Effector memory CD4-positive, alpha-beta T cell (primary cell): Measurements from ENCODE around the gene TMEM63C.

Experiments
- DNase-seq, 3 donors: peaks; one replicate each; pipeline ENCODE4 v3.0.0-alpha.2; 2020
- H3K27ac ChIP-seq: 2 replicates; pipeline ENCODE4 v1.7.0; 2013; ENCODE audit warnings: mild to moderate bottlenecking, low read length, moderate library complexity; ENCODE audit not compliant: insufficient read depth, poor library complexity, severe bottlenecking
- H3K27me3 ChIP-seq: replicated peaks from 2 replicates; pipeline ENCODE4 v1.7.0; 2013; ENCODE audit warnings: mild to moderate bottlenecking, low read length; ENCODE audit not compliant: insufficient read depth, control insufficient read depth, poor library complexity, severe bottlenecking
- H3K36me3 ChIP-seq: 2 replicates; pipeline ENCODE4 v1.7.0; 2013; ENCODE audit warnings: mild to moderate bottlenecking, low read length, moderate library complexity; ENCODE audit not compliant: control insufficient read depth, insufficient read depth
- H3K4me1 ChIP-seq: 2 replicates; pipeline ENCODE4 v1.7.0; 2013; ENCODE audit warnings: low read length, mild to moderate bottlenecking; ENCODE audit not compliant: control insufficient read depth, insufficient read depth, poor library complexity, severe bottlenecking
- H3K4me3 ChIP-seq: 2 replicates; pipeline ENCODE4 v1.7.0; 2013; ENCODE audit warnings: low read length, low read depth, mild to moderate bottlenecking; ENCODE audit not compliant: insufficient read depth, poor library complexity, severe bottlenecking
- H3K9me3 ChIP-seq: 2 replicates; pipeline ENCODE4 v1.7.0; 2013; ENCODE audit warnings: mild to moderate bottlenecking, low read length, moderate library complexity; ENCODE audit not compliant: control insufficient read depth

The TMEM63C gene

GRCh38 chr14:77238356-77238755 lies 56.8 kb downstream of the TMEM63C start:
- Histone ChIP-seq H3K27me3 (no peaks in the 10 kb centered on the region), H3K27ac (no peak overlapping the region), H3K36me3 (no peaks in the 10 kb centered on the region), H3K4me3 (no peak overlapping the region), H3K4me1 (no peaks in the 10 kb centered on the region), H3K9me3 (no peaks in the 10 kb centered on the region)
- DNase-seq, result no peak

- H3K4me3 ChIP-seq, result no peak overlapping the region
- DNase-seq, result no peak
- H3K9me3 ChIP-seq, result no peaks in the 10 kb centered on the region
- no peaks in the 10 kb centered on the region for H3K36me3 ChIP-seq
- H3K4me1 ChIP-seq, result no peaks in the 10 kb centered on the region
- H3K27ac ChIP-seq, result no peak overlapping the region
- no peaks in the 10 kb centered on the region for H3K27me3 ChIP-seq
Measured at GRCh38 chr14:77238996-77239395, 57.4 kb downstream of the TMEM63C start.

GRCh38 chr14:77239412-77239811 lies 57.8 kb downstream of the TMEM63C start:
- Histone ChIP-seq H3K27me3 (no peaks in the 10 kb centered on the region), H3K27ac (no peak overlapping the region), H3K9me3 (no peaks in the 10 kb centered on the region), H3K4me3 (no peak overlapping the region), H3K4me1 (no peaks in the 10 kb centered on the region), H3K36me3 (no peaks in the 10 kb centered on the region)
- DNase-seq, result no peak

GRCh38 chr14:77240336-77240915 lies 58.8 kb downstream of the TMEM63C start:
- no peak for DNase-seq
- H3K4me1 ChIP-seq, result no peaks in the 10 kb centered on the region

GRCh38 chr14:77241955-77242354 lies 60.4 kb downstream of the TMEM63C start:
- H3K4me1 ChIP-seq, result no peaks in the 10 kb centered on the region
- DNase-seq, result no peak
- no peaks in the 10 kb centered on the region for H3K27me3 ChIP-seq
- no peak overlapping the region for H3K4me3 ChIP-seq
- H3K9me3 ChIP-seq, result no peaks in the 10 kb centered on the region
- no peaks in the 10 kb centered on the region for H3K36me3 ChIP-seq
- H3K27ac ChIP-seq, result no peak overlapping the region

More at GRCh38 chr14:77240336-77240915, 58.8 kb downstream of the TMEM63C start:
- Histone ChIP-seq H3K4me3 (no peak overlapping the region), H3K9me3 (no peaks in the 10 kb centered on the region), H3K36me3 (no peaks in the 10 kb centered on the region), H3K27ac (no peak overlapping the region), H3K27me3 (no peaks in the 10 kb centered on the region)

GRCh38 chr14:77242752-77243151 lies 61.2 kb downstream of the TMEM63C start:
- Histone ChIP-seq H3K27me3 (no peaks in the 10 kb centered on the region), H3K36me3 (no peaks in the 10 kb centered on the region), H3K27ac (no peak overlapping the region), H3K4me1 (no peaks in the 10 kb centered on the region), H3K4me3 (no peak overlapping the region), H3K9me3 (no peaks in the 10 kb centered on the region)
- no peak for DNase-seq

- Histone ChIP-seq H3K27me3 (no peaks in the 10 kb centered on the region), H3K36me3 (no peaks in the 10 kb centered on the region), H3K4me1 (no peaks in the 10 kb centered on the region), H3K4me3 (no peak overlapping the region), H3K27ac (no peak overlapping the region), H3K9me3 (no peaks in the 10 kb centered on the region)
- no peak for DNase-seq
Measured at GRCh38 chr14:77243853-77244252, 62.3 kb downstream of the TMEM63C start.

- Histone ChIP-seq H3K4me1 (no peaks in the 10 kb centered on the region), H3K9me3 (no peaks in the 10 kb centered on the region), H3K27me3 (no peaks in the 10 kb centered on the region), H3K27ac (no peak overlapping the region), H3K4me3 (no peak overlapping the region), H3K36me3 (no peaks in the 10 kb centered on the region)
- DNase-seq, result no peak
Measured at GRCh38 chr14:77245820-77246219, 64.2 kb downstream of the TMEM63C start.

- DNase-seq, result no peak
- no peak overlapping the region for H3K4me3 ChIP-seq
- no peak overlapping the region for H3K27ac ChIP-seq
- no peaks in the 10 kb centered on the region for H3K9me3 ChIP-seq
- H3K27me3 ChIP-seq, result no peaks in the 10 kb centered on the region
- H3K4me1 ChIP-seq, result no peaks in the 10 kb centered on the region
- H3K36me3 ChIP-seq, result no peaks in the 10 kb centered on the region
Measured at GRCh38 chr14:77246784-77247183, 65.2 kb downstream of the TMEM63C start.

GRCh38 chr14:77248666-77249065 lies 67.1 kb downstream of the TMEM63C start:
- H3K4me3 ChIP-seq, result no peak overlapping the region
- H3K27ac ChIP-seq, result no peak overlapping the region
- no peaks in the 10 kb centered on the region for H3K9me3 ChIP-seq
- no peaks in the 10 kb centered on the region for H3K27me3 ChIP-seq
- DNase-seq, result no peak
- H3K4me1 ChIP-seq, result no peaks in the 10 kb centered on the region
- no peaks in the 10 kb centered on the region for H3K36me3 ChIP-seq
